ENCODE data around the gene CAPZA3. TPM values are rescaled to one million over a fixed set of nuclear protein-coding genes. Genes with fewer than 3 reads are reported as not detected.
"Not testable (repeated sequence)": the region's sequence is repeated elsewhere in the genome, so short reads cannot be mapped to it uniquely, and the experiment has no call there.

The CAPZA3 gene, protein sequence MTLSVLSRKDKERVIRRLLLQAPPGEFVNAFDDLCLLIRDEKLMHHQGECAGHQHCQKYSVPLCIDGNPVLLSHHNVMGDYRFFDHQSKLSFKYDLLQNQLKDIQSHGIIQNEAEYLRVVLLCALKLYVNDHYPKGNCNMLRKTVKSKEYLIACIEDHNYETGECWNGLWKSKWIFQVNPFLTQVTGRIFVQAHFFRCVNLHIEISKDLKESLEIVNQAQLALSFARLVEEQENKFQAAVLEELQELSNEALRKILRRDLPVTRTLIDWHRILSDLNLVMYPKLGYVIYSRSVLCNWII
- total RNA-seq = 1 to 10 TPM in 1 of 6 experiments, under 1 TPM in 2, not detected in 3; 0.24 to 1.2 (median 0.26) TPM
- long read RNA-seq = 0 reads

DNA sequence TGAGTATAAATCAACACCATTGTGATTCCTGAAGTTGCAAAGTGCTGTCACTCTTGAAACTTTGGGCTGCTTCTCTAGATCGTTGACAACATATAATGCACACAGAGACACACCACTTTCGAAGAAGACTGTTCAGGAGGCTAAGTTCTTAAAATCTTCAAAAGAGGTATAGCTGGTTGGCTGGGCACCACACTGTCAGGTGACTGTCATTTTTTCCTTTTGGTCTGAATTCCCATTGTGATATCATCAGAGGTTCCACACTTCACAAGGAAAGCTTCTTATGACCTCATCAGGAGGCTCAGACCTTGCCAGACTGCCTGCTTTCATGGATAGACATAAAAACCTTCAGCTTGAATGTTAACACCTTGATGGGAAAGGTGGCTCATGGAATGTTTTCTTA lies at the start of gene CAPZA3, which contains the start of gene PLCZ1:
Gene CAPZA3, plus strand, starts transcription at position 301 of the 400 bp plus-strand sequence. CDS start 150 bp downstream, outside the sequence.
Gene PLCZ1, minus strand, starts transcription at position 194 of the 400 bp plus-strand sequence. CDS start 641 bp downstream, outside the sequence.
- no peaks in the 10 kb centered on the region for H3K36me3 ChIP-seq
- no peak within 1 kb of the TSS for H3K4me3 ChIP-seq
- H3K27me3 ChIP-seq = no peaks in the 10 kb centered on the region
- peaks cover 0 to 5% (median 1%) of the 10 kb centered on the region in 4 donors for H3K9me3 ChIP-seq
- TF ChIP-seq, protein P1, sequence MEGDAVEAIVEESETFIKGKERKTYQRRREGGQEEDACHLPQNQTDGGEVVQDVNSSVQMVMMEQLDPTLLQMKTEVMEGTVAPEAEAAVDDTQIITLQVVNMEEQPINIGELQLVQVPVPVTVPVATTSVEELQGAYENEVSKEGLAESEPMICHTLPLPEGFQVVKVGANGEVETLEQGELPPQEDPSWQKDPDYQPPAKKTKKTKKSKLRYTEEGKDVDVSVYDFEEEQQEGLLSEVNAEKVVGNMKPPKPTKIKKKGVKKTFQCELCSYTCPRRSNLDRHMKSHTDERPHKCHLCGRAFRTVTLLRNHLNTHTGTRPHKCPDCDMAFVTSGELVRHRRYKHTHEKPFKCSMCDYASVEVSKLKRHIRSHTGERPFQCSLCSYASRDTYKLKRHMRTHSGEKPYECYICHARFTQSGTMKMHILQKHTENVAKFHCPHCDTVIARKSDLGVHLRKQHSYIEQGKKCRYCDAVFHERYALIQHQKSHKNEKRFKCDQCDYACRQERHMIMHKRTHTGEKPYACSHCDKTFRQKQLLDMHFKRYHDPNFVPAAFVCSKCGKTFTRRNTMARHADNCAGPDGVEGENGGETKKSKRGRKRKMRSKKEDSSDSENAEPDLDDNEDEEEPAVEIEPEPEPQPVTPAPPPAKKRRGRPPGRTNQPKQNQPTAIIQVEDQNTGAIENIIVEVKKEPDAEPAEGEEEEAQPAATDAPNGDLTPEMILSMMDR (IDR thresholded peaks at IDR 0.05) = no peak
- TF ChIP-seq POLR2A (IDR thresholded peaks at IDR 0.05) = no peak
- no peak for DNase-seq
- no peak for ATAC-seq
- H3K4me1 ChIP-seq = no peaks in the 10 kb centered on the region
- WGBS (ENCODE audit: insufficient coverage, low coverage, low lambda C conversion rate, missing lambda C conversion rate) = 65% methylated on average over 2 of the region's 2 CpGs
- intact Hi-C loops (cut with DNase I) = no loop called here
- H3K27ac ChIP-seq = no peak within 1 kb of the TSS

DNA sequence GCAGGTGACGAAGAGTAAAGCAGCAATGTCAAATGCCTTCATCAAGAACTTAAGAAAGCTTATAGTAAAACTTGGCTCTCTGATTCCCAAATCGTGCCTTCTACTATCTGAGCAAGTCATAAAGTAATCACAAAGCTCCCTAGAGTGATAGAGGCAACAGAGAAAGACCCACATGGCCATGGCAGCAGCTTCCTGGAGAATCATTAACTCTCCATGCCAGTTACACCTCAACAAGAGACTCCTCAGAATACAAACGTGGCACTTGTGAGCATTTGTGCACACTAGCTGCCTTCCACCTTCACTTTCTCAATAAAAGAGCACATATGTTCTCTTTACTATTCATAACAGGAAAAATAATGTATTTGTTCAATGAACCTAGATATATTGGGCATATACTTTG lies 48.1 kb upstream of the CAPZA3 start:
- no peak overlapping the region for H3K27ac ChIP-seq
- DNase-seq = no peak
- no peak overlapping the region for H3K4me3 ChIP-seq
- no peak for TF ChIP-seq POLR2A (IDR thresholded peaks at IDR 0.05)
- intact Hi-C loops (cut with DNase I) = no loop called here
- WGBS (ENCODE audit: insufficient coverage, low coverage, low lambda C conversion rate, missing lambda C conversion rate) = 65% methylated on average over 3 of the region's 3 CpGs
- ATAC-seq = no peak
- H3K36me3 ChIP-seq = no peaks in the 10 kb centered on the region
- no peaks in the 10 kb centered on the region for H3K9me3 ChIP-seq
- no peaks in the 10 kb centered on the region for H3K4me1 ChIP-seq
- H3K27me3 ChIP-seq = no peaks in the 10 kb centered on the region

DNA sequence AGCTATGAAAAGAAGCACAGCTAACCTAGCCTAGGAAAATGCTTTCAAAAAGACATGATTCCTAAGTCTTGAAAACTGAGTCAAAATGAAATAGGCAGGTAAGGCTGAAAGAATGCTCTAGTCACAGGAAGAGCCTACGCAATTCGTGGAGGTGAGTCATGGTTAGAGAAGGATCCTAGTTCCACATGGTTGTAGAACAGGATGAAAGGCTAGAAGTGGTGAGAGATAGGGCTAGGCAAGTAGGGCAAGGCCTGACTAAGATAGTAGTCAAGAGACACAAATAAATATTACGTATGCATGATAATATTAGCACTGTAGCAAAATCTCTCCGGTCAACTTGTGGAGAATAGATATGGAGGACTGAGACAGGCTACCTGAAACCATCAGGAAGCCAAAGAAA lies 47.3 kb upstream of the CAPZA3 start:
- TF ChIP-seq, protein P1 (IDR thresholded peaks at IDR 0.05) = no peak
- TF ChIP-seq POLR2A (IDR thresholded peaks at IDR 0.05) = no peak
- intact Hi-C loops (cut with DNase I) = no loop called here
- Histone ChIP-seq H3K36me3 (no peaks in the 10 kb centered on the region), H3K4me3 (no peak overlapping the region), H3K27ac (no peak overlapping the region), H3K27me3 (no peaks in the 10 kb centered on the region), H3K9me3 (no peaks in the 10 kb centered on the region), H3K4me1 (no peaks in the 10 kb centered on the region)
- 96% methylated on average over 4 of the region's 4 CpGs for WGBS (ENCODE audit: insufficient coverage, low coverage, low lambda C conversion rate, missing lambda C conversion rate)
- no peak for ATAC-seq
- no peak for DNase-seq

DNA sequence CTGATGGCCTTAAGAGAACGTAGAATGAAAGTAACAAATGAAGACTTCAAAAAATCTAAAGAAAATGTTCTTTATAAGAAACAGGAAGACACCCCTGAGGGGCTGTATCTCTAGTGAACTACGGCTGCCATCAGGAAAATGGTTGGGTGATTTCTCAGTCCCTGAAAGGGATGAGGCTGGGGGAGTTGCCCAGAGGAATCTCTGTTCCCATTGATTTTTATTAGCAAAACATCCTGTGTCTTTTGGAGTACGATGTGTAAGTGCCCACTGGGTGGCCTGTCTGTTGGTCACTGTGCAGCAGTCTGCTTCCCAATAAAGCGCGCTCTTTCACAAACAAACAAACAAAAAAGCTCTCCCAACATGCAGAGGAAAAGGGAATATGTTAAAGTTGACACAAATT lies 43.9 kb upstream of the CAPZA3 start:
- intact Hi-C loops (cut with DNase I); H3K9me3 ChIP-seq; DNase-seq; ATAC-seq; H3K27ac ChIP-seq; H3K4me3 ChIP-seq; H3K4me1 ChIP-seq; H3K27me3 ChIP-seq; H3K36me3 ChIP-seq: not testable (repeated sequence)
- WGBS (ENCODE audit: insufficient coverage, low coverage, low lambda C conversion rate, missing lambda C conversion rate) = 77% methylated on average over 5 of the region's 5 CpGs

DNA sequence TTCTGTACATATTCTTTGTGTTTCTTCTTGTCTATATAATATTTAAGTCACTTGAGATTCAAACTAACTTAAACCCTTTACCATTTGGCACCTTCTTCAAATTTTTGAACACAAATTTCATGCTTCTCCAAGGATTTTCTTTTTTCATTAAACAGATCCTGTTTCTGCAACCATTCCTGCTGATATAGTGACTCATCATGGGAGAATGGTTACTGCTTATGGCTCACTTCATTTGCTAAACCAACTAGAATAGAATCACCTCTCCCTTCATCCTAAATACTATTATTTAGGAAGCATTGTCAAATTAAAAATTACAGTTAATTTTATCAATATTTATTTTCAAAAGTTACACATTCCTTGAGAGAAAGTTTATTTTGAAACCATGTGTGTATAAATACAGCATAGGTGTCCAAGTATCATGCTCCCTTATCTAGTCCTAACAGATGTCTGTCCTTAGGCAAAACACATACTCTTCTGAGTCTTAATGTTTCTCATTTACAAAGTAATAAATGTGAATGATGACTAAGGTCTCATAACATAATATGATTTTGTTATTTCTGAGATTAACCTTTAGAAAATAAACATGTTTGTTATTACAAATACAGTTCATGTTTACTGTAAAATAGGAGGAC lies 40.8 kb upstream of the CAPZA3 start:
- Histone ChIP-seq H3K4me3 (no peak overlapping the region), H3K4me1 (no peaks in the 10 kb centered on the region), H3K36me3 (no peaks in the 10 kb centered on the region), H3K27me3 (no peaks in the 10 kb centered on the region), H3K27ac (no peak overlapping the region), H3K9me3 (no peaks in the 10 kb centered on the region)
- intact Hi-C loops (cut with DNase I) = no loop called here
- TF ChIP-seq, protein P1 (IDR thresholded peaks at IDR 0.05) = no peak
- no peak for TF ChIP-seq POLR2A (IDR thresholded peaks at IDR 0.05)
- ATAC-seq (no peak), DNase-seq (no peak)
